Endothelial cell (in vitro differentiated cells): ENCODE data around the gene ARHGAP9. TPM values are rescaled to one million over a fixed set of nuclear protein-coding genes. Genes with fewer than 3 reads are reported as not detected.

Experiments
- DNase-seq: peaks from one replicate; pipeline ENCODE4 v3.0.0; 2021; ENCODE audit warnings: low spot score
- H3K27ac Mint-ChIP-seq: one replicate; pipeline ENCODE4 v1.8.0; 2021; ENCODE audit warnings: mixed read lengths, inconsistent platforms; ENCODE audit not compliant: unreplicated experiment
- H3K27me3 Mint-ChIP-seq: one replicate; pipeline ENCODE4 v1.8.0; 2021; ENCODE audit warnings: mild to moderate bottlenecking, moderate library complexity, mixed read lengths, inconsistent platforms; ENCODE audit not compliant: unreplicated experiment
- H3K36me3 Mint-ChIP-seq: one replicate; pipeline ENCODE4 v1.8.0; 2021; ENCODE audit warnings: mild to moderate bottlenecking, low read depth, mixed read lengths, inconsistent platforms; ENCODE audit not compliant: unreplicated experiment
- H3K4me1 Mint-ChIP-seq: one replicate; pipeline ENCODE4 v1.8.0; 2021; ENCODE audit warnings: mild to moderate bottlenecking, mixed read lengths, inconsistent platforms; ENCODE audit not compliant: unreplicated experiment
- H3K4me3 Mint-ChIP-seq: one replicate; pipeline ENCODE4 v1.8.0; 2021; ENCODE audit warnings: mild to moderate bottlenecking, mixed read lengths, inconsistent platforms; ENCODE audit not compliant: unreplicated experiment
- H3K9me3 Mint-ChIP-seq: one replicate; pipeline ENCODE4 v1.8.0; 2021; ENCODE audit warnings: mixed read lengths, inconsistent platforms; ENCODE audit not compliant: unreplicated experiment
- total RNA-seq: library from RNA; stranded (reverse); fragmentation: NEBNext Ultra II Directional; extraction: Animal tissue kit (Norgen Biotek cat#: 25700); gene quantifications from one replicate; pipeline ENCODE4 v1.2.1, GENCODE V29; 2021; ENCODE audit not compliant: unreplicated experiment
- TF ChIP-seq, protein P1 (sequence below): fragments of 200-600 bp; sonication (generic); IDR thresholded peaks from one replicate; pipeline ENCODE4 v1.5.0; 2021; ENCODE audit warnings: antibody characterized with exemption; ENCODE audit not compliant: unreplicated experiment

Gene ARHGAP9
- total RNA-seq, 1 donor from 2014 or later: 65.4 TPM

DNA sequence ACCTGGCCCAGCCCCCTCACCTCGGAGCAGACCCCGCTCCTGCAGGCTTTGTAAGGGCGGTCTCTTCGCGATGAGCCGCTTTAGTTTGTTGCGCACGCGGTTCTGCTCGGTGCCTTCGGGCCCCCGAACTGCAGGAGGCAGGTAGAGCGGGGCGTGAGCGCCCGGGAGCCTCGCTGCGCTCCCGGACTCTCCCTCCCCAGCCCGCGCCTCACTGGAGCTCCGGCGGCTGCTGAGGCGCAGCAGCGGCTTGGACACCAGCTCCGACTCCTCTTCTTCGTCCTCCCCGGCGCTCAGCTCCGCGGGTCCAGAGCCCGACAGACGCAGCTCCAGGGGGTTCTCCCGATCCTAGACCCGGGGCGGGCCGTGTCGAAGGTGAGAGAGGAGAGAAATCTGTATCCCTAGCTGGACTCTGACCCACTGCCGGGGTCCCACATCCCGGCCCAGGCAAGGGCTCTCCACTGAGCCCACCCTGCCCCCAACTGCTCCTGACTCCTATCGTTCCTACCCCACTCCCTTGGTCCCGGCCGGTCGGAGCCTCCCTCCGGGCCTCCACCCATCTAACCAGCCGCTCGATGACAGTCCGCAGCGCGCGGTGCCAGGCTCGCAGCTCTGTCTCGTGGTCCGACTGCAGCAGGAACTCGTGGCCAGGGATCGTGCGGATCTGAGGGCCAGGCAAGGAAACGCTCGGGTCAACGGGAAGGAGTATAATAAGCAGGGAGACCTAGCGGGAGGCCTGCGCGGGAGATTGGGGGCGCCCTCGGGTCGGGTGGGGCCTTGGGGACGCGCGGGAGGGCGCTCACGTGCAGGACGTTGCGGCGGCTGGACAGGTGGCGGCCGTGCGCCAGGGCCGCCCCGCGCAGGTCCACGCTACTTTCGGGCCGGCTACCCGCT lies 4.2 kb downstream of the ARHGAP9 start:
- DNase-seq: peak; percentile 55
- TF ChIP-seq, protein P1, sequence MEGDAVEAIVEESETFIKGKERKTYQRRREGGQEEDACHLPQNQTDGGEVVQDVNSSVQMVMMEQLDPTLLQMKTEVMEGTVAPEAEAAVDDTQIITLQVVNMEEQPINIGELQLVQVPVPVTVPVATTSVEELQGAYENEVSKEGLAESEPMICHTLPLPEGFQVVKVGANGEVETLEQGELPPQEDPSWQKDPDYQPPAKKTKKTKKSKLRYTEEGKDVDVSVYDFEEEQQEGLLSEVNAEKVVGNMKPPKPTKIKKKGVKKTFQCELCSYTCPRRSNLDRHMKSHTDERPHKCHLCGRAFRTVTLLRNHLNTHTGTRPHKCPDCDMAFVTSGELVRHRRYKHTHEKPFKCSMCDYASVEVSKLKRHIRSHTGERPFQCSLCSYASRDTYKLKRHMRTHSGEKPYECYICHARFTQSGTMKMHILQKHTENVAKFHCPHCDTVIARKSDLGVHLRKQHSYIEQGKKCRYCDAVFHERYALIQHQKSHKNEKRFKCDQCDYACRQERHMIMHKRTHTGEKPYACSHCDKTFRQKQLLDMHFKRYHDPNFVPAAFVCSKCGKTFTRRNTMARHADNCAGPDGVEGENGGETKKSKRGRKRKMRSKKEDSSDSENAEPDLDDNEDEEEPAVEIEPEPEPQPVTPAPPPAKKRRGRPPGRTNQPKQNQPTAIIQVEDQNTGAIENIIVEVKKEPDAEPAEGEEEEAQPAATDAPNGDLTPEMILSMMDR: no peak
- peaks cover 33% of the 10 kb centered on the region for H3K36me3 Mint-ChIP-seq
- H3K9me3 Mint-ChIP-seq: no peaks in the 10 kb centered on the region
- H3K4me1 Mint-ChIP-seq: peaks cover 50% of the 10 kb centered on the region
- H3K27me3 Mint-ChIP-seq: peaks cover 26% of the 10 kb centered on the region
- H3K27ac Mint-ChIP-seq: no peak overlapping the region
- H3K4me3 Mint-ChIP-seq: peak overlapping the region; percentile 90

DNA sequence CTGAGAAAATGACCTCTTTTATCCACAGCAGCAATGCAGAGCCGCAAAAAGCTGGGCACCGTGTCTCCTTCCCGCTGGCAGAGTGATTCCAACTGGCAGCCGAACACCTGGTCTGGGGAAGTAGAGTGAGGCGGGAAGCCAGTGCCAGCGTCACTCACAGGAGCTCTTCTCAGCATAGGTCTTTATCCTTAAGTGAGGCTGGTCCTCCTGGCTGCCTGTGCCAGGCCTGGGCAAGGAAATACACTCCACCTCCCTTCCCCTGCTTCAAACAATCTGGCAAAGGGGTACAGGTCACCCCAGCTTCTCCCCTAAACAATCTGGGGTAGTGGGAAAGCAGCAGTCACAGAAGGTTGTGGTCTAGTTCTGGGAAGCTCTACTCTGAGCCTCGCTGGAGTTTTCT lies 4.8 kb downstream of the ARHGAP9 start:
- Mint-ChIP-seq H3K36me3 (peaks cover 33% of the 10 kb centered on the region), H3K27ac (peak overlapping the region; percentile 55), H3K4me1 (peaks cover 45% of the 10 kb centered on the region), H3K4me3 (peak overlapping the region; percentile 85), H3K27me3 (peaks cover 27% of the 10 kb centered on the region), H3K9me3 (no peaks in the 10 kb centered on the region)
- TF ChIP-seq, protein P1: no peak
- no peak for DNase-seq

DNA sequence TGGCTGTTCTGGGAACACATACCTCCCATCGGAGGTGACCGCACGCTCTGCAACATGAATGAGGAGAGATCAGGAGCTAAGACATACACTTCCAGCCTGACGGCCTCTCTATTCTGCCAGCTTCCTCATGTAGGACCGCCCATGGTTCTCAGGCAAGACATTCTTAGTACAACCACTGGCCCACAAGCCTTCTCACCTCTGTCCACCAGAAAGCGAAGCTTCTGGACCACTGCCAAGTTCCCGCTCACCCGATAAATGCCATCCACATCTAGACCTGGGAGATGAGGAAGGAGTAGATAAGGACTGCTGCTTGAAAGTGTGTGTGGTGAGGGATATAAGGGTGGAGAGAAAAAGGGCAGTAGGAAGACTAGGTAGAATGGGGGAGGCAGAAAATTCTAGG lies 5.2 kb downstream of the ARHGAP9 start:
- peaks cover 24% of the 10 kb centered on the region for H3K27me3 Mint-ChIP-seq
- peak overlapping the region; percentile 55 for H3K27ac Mint-ChIP-seq
- no peak for DNase-seq
- peaks cover 41% of the 10 kb centered on the region for H3K4me1 Mint-ChIP-seq
- peak overlapping the region; percentile 85 for H3K4me3 Mint-ChIP-seq
- H3K36me3 Mint-ChIP-seq: peaks cover 28% of the 10 kb centered on the region
- TF ChIP-seq, protein P1: no peak
- no peaks in the 10 kb centered on the region for H3K9me3 Mint-ChIP-seq

DNA sequence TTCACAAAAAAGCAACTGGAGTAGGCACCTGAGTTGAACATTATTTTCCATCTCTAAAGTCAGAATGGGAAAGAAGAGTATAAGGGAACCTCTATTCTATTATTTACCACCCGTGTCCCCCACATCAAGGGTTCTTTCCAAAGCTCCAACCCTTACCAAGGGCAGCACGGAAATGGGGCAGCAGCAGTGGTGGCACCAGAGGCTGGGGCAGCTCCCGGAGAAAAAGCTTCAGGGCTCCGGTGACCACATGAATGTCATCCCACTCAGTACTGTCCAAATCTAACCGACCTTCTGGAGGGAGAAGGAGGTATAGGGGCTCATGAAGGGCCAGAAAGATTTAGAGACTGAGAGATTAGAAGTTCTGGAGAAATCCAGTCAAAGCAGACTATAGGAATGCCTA lies 5.8 kb downstream of the ARHGAP9 start:
- DNase-seq: no peak
- H3K27ac Mint-ChIP-seq: peak overlapping the region; percentile 55
- H3K4me3 Mint-ChIP-seq: peak overlapping the region; percentile 85
- peaks cover 35% of the 10 kb centered on the region for H3K4me1 Mint-ChIP-seq
- H3K27me3 Mint-ChIP-seq: peaks cover 23% of the 10 kb centered on the region
- H3K9me3 Mint-ChIP-seq: no peaks in the 10 kb centered on the region
- peaks cover 26% of the 10 kb centered on the region for H3K36me3 Mint-ChIP-seq
- TF ChIP-seq, protein P1: no peak

DNA sequence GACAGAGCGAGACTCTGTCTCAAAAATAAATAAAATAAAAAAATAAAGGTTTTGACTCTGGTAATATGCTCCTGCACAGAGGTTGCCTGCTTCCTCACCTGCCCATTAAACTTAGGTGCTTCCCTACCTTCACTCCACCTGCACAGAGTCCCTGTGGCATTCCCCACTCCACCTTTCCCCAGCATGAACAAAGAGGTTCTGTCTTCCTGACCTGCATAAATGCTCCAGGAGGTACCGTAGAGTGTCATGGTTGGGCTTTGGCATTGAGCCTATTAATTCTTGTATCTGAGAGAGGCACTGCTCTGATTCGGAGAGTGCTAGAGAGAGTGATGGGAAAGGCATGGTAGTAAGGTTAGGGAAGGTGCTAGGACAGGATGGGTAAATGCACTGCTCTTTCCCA lies 6.3 kb downstream of the ARHGAP9 start:
- H3K27ac Mint-ChIP-seq: no peak overlapping the region

More for the DNA sequence above, 6.3 kb downstream of the ARHGAP9 start:
- Mint-ChIP-seq H3K27me3 (peaks cover 21% of the 10 kb centered on the region), H3K4me3 (no peak overlapping the region), H3K9me3 (no peaks in the 10 kb centered on the region), H3K36me3 (peaks cover 27% of the 10 kb centered on the region), H3K4me1 (peaks cover 31% of the 10 kb centered on the region)
- TF ChIP-seq, protein P1: no peak
- DNase-seq: no peak
